Stimulated activated CD4-positive, alpha-beta T cell treated with anti-CD3 and anti-CD28 coated beads, Interleukin-4, amount 100 ng/mL, for 4 hours (primary cell): Measurements from ENCODE around the gene ICA1.
"Not testable (repeated sequence)": the region's sequence is repeated elsewhere in the genome, so short reads cannot be mapped to it uniquely, and the experiment has no call there.

Experiments
- DNase-seq, 2 experiments: peaks; one replicate each; pipeline ENCODE4 v3.0.0-alpha.2; 2020

Gene ICA1

DNA sequence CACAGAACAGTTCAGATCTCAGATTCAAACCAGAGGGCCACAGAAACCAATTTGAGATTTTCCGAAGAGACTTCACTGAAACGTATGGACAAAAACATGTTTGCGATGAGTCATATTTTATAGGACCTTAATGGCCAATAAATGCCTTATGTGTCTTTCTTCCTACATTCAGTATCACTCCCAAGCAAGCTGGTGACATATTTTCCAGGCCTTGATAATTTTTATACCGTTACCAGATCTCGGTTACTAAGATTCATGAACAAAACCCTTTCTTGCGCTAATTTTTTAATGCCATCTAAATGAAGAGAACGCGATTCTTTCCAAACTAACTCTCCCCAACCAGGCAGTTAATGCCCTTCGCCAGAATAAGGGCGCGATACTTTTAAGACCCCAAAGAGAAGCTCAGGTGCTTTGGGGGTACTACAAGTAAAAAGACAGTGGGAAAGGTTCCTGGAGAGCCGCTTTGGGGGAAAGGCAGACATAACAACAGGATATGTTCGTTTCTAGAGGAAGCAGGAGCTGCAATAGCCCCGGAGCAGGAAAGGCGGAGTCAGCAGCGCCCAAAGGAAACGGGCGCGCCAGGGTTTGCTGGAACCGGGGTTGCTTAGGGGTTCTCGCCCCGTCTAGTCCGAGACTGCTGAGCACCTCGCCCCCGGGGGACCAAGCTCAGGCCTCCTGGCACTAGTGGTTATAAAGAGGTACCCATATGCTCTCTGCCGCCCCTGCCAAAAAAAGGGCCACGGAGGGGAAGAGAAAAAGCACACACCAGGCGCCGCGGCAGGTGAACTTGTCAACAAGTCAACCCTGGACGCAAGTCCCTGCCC, 884 bp downstream of the ICA1 start:
- no peak for DNase-seq

DNA sequence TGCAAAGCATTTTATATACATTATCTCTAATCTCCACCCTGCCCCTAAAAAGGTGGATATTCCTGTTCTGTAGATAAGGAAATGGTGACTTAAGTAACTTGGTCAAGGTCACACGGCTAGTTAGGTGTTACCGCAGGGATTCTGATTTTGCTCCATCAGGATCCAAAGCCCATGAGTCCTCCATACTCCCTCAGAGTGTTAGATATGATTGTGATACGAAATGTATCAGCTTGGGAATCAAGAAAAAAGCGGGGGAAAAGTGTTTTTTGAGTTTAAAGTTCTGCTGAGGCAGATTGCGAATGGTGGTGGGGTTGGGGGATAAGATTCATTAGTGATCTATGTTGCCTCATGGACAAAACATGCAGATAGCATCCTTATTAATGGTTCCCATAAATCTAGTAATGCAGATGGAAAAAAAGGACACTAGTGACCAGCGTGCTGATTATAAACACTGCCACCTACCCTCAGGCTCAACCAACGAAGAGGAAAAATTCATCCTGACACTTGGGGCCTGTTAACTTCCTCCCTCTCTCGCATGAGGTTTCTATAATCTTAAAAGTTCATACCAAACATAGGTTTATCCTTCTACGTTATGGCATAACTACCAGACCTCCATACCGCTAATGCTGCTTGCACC, 2.3 kb downstream of the ICA1 start:
- DNase-seq, result no peak

DNA sequence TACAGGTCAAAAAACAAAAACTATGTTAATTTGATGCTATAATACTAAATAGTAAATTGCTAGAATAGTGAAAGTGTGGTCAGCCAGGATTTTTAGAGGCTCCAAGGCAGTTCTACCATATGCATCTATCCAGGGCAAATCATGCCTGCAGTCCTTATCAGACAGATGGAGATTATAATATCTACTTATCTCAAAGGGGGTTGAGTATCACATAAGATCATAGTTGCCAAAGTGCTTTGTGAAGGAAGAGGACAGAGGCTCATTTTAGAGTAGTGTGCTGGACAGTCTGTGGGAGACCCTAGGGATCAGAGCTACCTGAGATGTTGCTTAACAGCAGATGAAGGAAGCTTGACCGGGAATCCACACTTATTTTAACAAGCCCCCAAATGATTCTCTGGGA, 3.2 kb downstream of the ICA1 start:
- DNase-seq, result no peak

DNA sequence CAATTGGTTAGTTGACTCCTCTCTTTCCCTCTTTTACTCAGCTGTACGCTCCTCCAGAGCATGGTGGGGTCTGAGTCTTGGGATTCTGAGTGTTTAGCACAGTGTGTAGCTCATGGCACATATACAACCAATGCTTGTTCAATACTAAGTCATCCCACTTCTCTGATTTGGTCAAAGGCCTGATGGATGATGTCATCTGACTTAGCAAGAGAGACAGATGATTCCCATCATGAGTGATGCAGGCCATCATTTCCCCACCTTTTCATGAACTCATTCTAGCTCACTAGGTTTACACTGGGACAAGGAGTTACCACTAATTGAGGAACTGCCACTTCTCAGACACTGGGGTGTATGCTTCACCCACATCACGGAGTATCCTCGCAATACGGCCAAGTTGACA, 3.8 kb downstream of the ICA1 start:
- DNase-seq, result no peak

DNA sequence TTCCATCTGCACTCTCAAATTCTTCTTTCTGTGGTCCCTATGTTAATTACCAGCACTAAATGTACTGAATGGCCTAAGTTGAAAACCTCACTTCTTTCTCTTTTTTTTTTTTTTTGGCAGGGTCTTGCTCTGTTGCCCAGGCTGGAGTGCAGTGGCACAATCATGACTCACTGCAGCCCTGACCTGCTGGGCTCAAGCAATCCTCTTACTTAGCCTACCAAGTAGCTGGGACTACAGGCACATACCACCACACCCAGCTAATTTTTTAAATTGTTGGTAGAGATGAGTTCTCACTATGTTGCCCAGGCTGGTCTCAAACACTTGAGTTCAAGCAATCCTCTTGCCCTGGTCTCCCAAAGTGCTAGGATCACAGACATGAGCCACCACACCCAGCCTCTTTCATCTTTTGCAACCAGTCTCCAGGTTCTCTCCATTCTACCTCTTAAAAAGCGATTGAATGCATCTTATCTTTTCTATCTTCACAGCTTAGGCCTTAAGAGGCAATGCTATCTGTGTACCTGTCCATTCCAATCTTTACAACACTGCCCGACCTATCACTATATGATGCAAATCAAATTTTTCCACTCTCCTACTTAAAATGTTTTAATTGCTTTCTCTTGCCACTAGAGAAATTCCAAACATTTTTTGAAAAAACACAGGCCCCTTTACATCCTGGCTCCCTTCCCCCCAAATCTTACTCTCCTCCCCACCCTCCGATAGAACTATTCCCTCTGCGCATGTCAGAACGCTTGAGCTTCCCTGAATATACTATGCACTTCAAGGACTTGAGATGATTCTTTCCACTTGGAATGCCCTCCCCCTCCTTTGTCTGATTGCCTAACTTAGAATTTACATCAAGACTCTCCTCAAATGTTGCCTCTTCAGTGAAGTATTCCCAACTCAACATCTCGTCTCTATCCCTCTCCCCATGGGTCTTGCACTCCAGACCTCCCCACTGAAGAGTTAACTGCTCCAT, 6.0 kb downstream of the ICA1 start:
- no peak for DNase-seq

DNA sequence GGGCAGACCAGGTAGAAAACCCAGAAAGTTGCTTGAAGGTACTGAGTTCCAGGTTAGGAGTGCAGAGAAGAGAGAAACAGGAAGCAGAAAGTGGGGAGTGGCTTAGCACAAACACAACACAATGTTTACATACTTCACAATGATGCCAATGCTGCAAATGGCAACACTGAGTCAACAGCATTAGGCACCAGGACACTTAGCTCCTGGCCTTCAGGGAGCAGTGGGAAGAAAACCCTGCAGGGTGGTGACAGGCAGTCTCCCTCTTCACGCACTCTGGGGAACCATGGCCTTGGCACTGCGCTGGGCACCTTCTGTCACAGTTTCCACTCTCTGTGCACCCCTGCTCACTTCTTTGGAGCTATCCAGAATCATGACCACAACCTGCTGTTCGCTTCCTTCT, 7.3 kb downstream of the ICA1 start:
- no peak for DNase-seq

DNA sequence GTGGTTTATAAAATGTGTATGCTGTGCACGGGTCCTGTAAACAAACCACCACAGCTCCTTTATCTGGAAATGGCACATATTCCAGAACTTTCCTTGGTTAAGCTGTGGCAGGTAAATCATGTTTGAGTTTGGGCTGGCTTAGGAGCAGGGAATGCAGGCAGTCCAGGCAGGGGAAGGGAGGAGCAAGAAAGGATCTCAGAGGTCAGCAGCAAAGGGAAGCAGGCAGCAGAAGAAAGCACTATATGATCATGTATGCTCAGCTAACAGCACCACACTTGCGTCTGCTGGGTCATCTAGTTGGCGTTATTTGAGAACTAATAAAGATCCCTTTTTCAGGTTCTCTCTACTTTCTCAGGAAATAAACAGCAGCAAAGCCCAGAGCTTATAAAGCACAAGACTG, 7.8 kb downstream of the ICA1 start:
- no peak for DNase-seq

DNA sequence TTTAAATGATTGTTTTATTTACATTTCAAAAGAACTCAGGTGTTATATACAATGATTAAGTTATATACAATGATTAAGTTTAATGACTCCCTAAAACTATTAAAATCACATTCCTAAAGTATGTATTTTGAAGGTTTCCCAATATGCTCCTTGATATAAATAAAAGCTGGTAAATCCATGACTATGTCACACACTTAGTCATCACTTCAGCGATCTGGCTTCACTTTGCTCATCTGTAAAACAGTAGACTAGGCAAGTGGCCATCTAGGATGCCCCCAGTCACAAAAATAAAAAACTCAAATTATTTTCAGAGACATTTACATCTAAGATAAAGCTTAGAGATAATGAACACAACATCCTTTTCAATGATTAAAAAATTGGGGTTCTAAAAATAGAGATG, 10.8 kb downstream of the ICA1 start:
- DNase-seq, result no peak

DNA sequence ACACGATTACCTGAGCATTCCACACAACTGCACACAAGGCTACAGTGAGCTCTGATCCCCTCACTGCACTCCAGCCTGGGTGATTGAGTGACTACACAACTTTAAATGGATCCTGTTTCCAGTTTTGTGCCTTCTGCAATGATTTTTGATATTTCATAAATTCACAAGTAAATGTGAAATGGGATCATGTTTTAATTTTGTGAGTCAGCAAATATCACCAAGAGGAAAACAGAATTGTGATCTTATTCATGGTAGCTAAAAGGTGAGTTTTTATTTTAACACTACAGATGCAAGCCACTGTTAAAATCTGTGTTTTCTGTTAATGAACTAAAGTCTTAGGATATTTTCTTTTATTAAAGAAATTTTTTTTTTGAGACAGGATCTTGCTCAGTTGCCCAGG, 11.4 kb downstream of the ICA1 start:
- DNase-seq, result no peak

DNA sequence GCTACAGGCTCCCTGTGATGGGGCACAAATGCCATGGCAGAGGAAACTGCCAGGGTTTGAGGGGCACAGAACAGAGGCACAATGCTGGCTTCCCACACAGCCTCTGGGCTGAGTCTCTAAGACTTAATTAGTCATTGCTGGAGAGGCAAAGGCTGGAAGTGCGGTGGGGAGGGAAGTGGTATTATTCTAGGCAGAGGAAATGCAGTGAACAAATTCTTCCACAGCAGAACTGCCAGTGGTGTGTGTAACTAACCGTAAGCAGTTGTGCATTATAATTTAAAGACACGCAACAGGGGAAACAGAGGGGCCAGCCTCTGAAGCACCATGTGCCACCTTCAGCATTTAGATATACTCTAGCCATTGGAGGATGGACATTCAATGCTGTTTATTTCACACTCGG, 12.8 kb downstream of the ICA1 start:
- DNase-seq, result no peak

DNA sequence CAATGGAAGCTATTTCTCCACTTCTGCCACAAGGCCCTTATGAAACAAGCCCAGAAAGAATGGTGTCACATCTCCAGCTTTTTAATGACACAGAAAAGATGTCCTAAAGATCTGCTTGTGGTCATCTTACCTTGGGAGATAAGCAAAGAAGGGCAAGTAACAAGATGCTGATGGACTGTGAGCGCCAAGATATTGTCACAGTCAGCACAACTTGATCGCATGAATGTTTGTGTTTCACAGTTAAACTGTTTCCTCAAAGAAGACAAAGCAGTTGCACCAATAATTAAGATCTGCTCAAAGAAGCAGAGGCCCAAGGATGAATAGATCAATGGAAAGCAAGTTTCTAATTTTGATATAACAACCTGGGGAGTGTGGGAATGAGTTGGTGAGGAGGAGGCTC, 15.9 kb downstream of the ICA1 start:
- DNase-seq, result no peak

DNA sequence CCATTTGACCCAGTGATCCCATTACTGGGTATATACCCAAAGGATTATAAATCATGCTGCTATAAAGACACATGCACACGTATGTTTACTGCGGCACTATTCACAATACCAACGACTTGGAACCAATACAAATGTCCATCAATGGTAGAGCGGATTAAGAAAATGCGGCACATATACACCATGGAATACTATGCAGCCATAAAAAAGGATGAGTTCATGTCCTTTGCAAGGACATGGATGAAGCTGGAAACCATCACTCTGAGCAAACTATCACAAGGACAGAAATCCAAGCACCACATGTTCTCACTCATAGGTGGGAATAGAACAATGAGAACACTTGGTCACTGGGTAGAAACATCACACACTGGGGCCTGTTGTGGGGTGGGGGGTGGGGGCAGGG, 16.9 kb downstream of the ICA1 start:
- DNase-seq, result not testable (repeated sequence)

DNA sequence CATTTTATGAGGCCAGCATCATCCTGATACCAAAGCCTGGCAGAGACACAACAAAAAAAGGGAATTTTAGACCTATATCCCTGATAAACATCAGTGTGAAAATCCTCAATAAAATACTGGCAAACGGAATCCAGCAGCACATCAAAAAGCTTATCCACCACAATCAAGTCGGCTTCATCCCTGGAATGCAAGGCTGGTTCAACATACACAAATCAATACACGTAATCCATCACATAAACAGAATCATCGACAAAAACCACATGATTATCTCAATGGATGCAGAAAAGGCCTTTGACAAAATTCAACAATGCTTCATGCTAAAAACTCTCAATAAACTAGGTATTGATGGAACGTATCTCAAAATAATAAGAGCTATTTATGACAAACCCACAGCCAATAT, 18.9 kb downstream of the ICA1 start:
- DNase-seq, result not testable (repeated sequence)

DNA sequence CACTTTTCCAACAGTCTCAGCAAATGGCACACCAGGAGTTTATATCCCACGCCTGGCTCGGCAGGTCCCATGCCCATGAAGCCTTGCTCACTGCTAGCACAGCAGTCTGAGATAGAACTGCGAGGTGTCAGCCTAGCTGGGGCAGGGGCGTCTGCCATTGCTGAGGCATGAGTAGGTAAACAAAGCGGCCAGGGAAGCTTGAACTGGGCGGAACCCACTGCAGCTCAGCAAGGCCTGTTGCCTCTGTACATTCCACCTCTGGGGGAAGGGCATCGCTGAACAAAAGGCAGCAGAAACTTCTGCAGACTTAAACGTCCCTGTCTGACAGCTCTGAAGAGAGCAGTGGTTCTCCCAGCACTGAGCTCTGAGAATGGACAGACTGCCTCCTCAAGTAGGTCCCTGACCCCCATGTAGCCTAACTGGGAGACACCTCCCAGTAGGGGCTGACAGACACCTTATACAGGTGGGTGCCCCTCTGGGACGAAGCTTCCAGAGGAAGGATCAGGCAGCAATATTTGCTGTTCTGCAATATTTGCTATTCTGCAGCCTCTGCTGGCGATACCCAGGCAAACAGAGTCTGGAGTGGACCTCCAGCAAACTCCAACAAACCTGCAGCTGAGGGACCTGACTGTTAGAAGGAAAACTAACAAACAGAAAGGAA, 22.1 kb downstream of the ICA1 start:
- not testable (repeated sequence) for DNase-seq

DNA sequence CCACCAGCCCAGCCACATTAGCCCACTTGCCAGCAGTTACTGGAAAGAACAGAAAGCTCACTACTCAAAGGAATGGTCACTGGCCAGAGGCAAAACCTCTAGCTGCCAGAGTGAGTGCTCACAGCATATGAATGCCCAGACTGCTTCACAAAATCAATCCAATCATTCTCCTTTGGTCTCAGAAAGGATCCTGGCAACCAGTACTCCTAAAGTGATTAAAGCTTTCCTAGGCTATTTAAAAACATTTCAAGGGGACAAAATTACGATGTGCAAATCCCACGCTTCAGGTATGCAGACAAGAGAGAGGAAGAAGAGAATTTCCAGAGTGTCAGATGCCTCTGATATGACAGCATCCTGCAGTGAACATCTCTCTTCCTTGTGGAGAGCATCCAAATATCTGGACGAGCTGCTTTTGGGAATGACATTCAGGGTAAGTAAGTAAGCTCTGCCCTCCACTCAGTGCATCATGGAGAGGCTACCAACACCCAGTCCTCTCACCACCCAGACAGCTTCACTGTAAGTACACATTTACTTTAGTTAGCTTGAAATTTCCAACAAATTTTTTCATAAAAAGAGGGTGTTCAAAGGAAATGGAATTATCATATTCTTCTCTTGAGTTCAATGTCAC, 25.1 kb downstream of the ICA1 start:
- DNase-seq, result no peak

DNA sequence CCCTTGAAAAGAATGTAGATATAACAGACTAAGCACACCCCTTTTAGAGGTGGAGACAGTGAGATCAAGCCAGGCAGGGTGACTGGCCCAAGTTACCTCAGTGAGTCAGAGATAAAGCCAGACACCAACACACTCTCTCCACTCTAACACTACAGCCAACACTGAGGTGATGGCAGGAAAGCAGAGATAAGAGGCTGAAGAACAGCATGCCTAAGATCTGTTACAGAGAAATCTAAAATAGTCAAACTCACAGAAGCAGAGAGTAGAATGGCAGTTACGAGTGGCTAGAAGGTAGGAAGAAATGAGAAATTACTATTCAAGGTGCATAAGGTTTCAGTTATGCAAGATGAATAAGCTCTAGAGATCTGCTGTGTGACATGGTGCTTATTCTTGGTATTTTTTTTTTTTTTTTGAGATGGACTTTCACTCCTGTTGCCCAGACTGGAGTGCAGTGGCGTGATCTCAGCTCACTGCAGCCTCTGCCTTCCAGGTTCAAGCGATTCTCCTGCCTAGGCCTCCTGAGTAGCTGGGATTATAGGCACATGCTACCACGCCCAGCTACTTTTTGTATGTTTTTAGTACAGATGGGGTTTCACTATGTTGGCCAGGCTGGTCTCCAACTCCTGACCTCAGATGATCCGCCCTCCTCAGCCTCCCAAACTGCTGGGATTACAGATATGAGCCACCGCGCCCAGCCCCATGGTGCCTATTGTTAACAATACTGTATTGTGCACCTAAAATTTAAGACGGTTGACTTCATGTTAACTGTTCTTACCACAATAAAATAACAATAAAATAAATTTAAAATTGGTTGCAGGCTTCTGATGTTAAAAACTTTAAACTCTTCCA, 28.7 kb downstream of the ICA1 start:
- DNase-seq, result no peak

DNA sequence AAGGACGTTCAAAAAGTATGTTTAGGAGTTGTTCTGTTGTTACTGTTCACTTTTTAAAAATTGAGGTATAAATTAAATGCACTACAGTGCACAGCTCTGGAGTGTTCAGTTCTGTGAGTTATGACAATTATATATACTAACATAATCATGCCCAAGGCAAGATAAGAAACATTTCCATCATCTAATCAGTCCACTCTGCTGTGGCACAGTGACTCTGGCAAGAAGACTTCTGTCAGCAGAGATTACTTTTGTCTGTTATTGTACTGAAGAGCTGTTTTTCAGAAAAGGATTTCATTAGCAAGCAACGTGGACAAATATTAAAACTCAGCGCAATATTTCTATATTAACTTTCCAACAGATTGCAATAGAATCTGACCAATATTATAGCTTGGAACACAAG, 32.0 kb downstream of the ICA1 start:
- DNase-seq, result no peak

DNA sequence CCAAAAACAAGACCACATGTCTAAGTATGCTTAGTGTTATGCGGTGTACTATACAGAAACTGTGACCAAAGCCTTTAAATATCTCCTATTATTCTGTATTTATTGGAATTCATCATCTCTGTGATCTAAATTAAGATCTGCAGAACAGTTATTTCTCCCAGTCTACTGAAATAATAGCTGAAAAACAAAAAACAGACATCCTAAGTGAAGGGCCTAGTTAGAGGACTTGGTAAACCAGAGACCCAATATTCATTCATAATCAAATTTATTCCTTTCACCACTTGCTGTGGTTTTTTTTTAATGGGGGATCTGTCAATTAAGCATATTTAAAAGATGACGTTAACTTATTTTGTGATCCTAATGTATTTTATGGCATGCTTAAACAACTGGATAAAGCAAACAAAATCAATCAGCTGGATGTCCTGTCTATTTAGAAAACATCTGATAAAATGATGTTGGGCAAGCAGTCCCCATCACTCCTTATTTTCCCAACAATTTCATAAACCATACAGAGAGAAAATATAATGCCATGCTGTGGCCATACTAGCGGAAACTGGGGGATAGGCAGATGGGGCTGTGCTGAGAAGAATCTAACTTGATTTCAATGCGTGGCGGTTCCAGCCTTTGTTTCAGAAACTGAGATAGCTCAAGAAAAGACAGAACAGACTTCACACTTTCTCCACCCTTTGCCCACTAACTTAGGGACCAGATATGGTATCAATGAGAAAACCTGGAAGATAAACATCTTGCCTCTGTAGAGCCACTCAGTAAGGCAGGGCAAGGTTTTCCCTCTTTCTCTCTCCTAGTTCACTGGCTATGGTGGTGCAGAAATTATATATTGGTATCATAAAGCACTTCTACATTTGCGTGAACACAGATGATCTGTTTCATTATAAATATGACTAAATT, 32.9 kb downstream of the ICA1 start:
- no peak for DNase-seq

DNA sequence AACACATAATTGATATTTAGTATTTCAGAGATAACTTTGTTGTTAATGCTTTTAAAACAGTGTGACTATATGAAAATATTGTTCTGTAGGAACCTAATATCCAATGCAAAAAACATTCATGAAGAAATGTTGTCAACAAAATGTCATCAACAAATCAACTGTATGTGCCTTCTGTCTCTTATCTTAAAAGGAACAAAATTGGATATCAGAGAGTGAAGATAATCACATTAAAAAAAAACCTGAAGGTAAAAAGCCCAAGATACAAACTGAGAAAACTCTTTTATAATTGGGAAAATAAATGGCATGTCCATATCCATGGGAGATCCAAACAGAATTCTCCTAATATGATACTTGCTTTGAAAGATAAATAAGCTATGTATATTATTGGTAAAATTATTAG, 33.9 kb downstream of the ICA1 start:
- DNase-seq, result no peak

DNA sequence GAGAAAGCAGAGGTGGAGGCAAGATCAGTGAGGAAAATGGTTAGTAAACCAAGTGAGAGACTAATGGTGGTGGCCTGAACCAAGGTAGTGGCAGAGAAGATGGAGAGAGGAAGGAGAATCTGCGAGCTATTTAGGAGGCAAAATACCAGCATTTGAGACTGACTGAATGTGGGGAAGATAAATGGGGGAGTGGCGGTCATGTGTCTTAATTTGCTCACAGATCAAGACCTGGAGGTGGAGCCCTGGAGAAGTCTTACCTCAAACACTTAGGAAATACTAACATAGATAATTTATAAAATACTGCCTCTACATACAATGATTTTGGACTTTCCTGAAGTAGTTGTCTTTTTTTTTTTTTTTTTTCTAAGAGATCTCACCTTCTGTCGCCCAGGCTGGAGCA, 34.7 kb downstream of the ICA1 start:
- no peak for DNase-seq
